ENCODE data around the gene TMEM132D. TPM values are rescaled to one million over a fixed set of nuclear protein-coding genes. Genes with fewer than 3 reads are reported as not detected.

The TMEM132D gene
- total and polyA plus RNA-seq, 2 donors (not counting 3 experiments of a cell fraction or from before 2014, with no cell fraction given), result not detected

DNA sequence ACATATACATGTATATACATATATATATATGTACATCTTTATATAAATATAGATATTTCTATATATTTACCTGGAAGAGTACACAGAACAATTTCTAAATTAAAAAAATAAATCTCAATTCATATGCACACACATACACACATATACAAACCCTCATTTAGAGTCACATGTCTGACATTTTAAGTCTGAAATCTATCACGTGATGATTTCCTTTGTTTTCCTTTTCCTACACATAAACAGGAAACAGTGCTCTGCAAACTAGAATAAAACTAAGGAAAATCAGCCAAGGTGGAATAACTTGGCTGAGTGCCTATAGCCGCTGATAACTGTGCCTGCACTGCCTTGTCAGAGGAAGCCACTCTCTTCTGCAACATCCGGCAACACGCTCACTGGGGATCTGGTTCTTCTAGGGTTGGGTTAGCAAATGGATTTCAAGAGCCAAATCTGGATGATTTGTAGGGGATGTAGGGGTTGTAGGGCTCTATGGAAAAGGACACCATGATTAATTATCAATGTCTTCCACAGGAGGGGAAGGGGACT, 480.7 kb downstream of the TMEM132D start:
- H3K27me3 ChIP-seq (ENCODE audit: control insufficient read depth in 2 of 2, insufficient read depth in 2 of 2, low read length in 2 of 2), result no peaks in the 10 kb centered on the region
- no peak overlapping the region for H3K9ac ChIP-seq (replicated peaks; ENCODE audit: extremely low read depth, insufficient read depth, low read length)
- H3K79me2 ChIP-seq (ENCODE audit: control insufficient read depth, insufficient read depth, low read length), result no peaks in the 10 kb centered on the region
- no peak for TF ChIP-seq EZH2 (IDR thresholded peaks at IDR 0.05; ENCODE audit: borderline replicate concordance, low read depth, low read length, severe bottlenecking)
- TF ChIP-seq JUN (IDR thresholded peaks at IDR 0.05; ENCODE audit: borderline replicate concordance, insufficient read depth, insufficient read length, low read depth), result no peak
- no peak for TF ChIP-seq MYC (IDR thresholded peaks at IDR 0.05; ENCODE audit: low read depth, low read length)
- TF ChIP-seq POLR2AphosphoS5 (IDR thresholded peaks at IDR 0.05; ENCODE audit: insufficient read depth, low read depth, low read length), result no peak
- TF ChIP-seq FOS (IDR thresholded peaks at IDR 0.05; ENCODE audit: borderline replicate concordance, insufficient read depth, low read length), result no peak
- no peak for TF ChIP-seq POLR2A (IDR thresholded peaks at IDR 0.05; ENCODE audit: low read depth, low read length)
- no peak for TF ChIP-seq GATA2 (IDR thresholded peaks at IDR 0.05; ENCODE audit: insufficient read depth, insufficient read length, low read depth, low read length)
- TF ChIP-seq, protein P1, sequence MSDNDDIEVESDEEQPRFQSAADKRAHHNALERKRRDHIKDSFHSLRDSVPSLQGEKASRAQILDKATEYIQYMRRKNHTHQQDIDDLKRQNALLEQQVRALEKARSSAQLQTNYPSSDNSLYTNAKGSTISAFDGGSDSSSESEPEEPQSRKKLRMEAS (IDR thresholded peaks at IDR 0.05; ENCODE audit: insufficient read depth, insufficient read length), result no peak
- TF ChIP-seq, protein P2, sequence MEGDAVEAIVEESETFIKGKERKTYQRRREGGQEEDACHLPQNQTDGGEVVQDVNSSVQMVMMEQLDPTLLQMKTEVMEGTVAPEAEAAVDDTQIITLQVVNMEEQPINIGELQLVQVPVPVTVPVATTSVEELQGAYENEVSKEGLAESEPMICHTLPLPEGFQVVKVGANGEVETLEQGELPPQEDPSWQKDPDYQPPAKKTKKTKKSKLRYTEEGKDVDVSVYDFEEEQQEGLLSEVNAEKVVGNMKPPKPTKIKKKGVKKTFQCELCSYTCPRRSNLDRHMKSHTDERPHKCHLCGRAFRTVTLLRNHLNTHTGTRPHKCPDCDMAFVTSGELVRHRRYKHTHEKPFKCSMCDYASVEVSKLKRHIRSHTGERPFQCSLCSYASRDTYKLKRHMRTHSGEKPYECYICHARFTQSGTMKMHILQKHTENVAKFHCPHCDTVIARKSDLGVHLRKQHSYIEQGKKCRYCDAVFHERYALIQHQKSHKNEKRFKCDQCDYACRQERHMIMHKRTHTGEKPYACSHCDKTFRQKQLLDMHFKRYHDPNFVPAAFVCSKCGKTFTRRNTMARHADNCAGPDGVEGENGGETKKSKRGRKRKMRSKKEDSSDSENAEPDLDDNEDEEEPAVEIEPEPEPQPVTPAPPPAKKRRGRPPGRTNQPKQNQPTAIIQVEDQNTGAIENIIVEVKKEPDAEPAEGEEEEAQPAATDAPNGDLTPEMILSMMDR (IDR thresholded peaks at IDR 0.05; ENCODE audit: extremely low read depth in 1 of 2, insufficient read depth in 1 of 2, low read depth in 1 of 2, low read length in 2 of 2), result no peak
- H3K36me3 ChIP-seq (ENCODE audit: control insufficient read depth in 2 of 2, extremely low read depth in 1 of 2, insufficient read depth in 2 of 2, low read length in 2 of 2), result no peaks in the 10 kb centered on the region
- CTCF ChIA-PET, result no interaction called here
- no peaks in the 10 kb centered on the region for H4K20me1 ChIP-seq (replicated peaks; ENCODE audit: control insufficient read depth, extremely low read depth, insufficient read depth, low read length)
- no peak overlapping the region for H3K4me3 ChIP-seq (replicated peaks in 1 of 3; ENCODE audit: insufficient read depth in 1 of 3, low read depth in 1 of 3, low read length in 3 of 3)
- DNase-seq (ENCODE audit: low read depth, low spot score) (no peak), FAIRE-seq (no peak)
- dilution Hi-C loops (cut with MboI; ENCODE audit: extremely low pct_ligation_motif_present, low sequenced_read_pairs), result no loop called here
- no peaks in the 10 kb centered on the region for H3K9me1 ChIP-seq (replicated peaks; ENCODE audit: control insufficient read depth, extremely low read depth, insufficient read depth, low read length)
- intact Hi-C loops (cut with micrococcal nuclease), result no loop called here
- no peak overlapping the region for H3K27ac ChIP-seq (ENCODE audit: insufficient read depth, low read depth, low read length)
- no peak overlapping the region for H3K4me2 ChIP-seq (ENCODE audit: insufficient read depth, low read length)
- BruUV-seq (replicated peaks), result no TSS peak
- POLR2A ChIA-PET, result no interaction called here
- H3K9me3 ChIP-seq (replicated peaks; ENCODE audit: control insufficient read depth, insufficient read depth, low read length), result peaks cover 7% of the 10 kb centered on the region
- no peak overlapping the region for H2AFZ ChIP-seq (ENCODE audit: low read depth, low read length)
- no peaks in the 10 kb centered on the region for H3K4me1 ChIP-seq (ENCODE audit: control insufficient read depth, extremely low read depth, insufficient read depth, low read length)
